Pancreas (tissue), 10 donors: ENCODE data around the gene GRID1. TPM values are rescaled to one million over a fixed set of nuclear protein-coding genes. Genes with fewer than 3 reads are reported as not detected.

Experiments
- ATAC-seq, 4 donors: fragments of 200-7000 bp; cut with Tn5 transposase; one replicate each; pipeline versions ENCODE4 v1.8.0 to v1.9.1; 2020; ENCODE audit warnings: mild to moderate bottlenecking in 4 of 4, moderate library complexity in 4 of 4
- DNase-seq, 6 donors: peaks; one replicate each; pipeline ENCODE4 v3.0.0-alpha.2; 2020
- FAIRE-seq: peaks from 2 replicates; lab custom pipeline; 2012; peaks lifted over from hg19 to GRCh38; lab: Jason Lieb, UNC
- H3K27ac ChIP-seq, 4 donors: fragments of 200-600 bp; sonication (generic); 1 replicate in 3 of 4; 2 replicates in 1 of 4; pipeline versions ENCODE4 v1.5.0 to v1.8.0; 2020
- H3K27me3 ChIP-seq, 4 donors: fragments of 200-600 bp; one replicate each; pipeline ENCODE4 v1.8.0; 2021
- H3K36me3 ChIP-seq, 3 donors: fragments of 200-600 bp; sonication (generic) in 1 of 3; one replicate each; pipeline versions ENCODE4 v1.5.0 to v1.8.0; 2020 to 2021
- H3K4me1 ChIP-seq, 3 donors: fragments of 200-600 bp; one replicate each; pipeline ENCODE4 v1.8.0; 2021
- H3K4me3 ChIP-seq, 4 donors: fragments of 200-600 bp; sonication (generic) in 2 of 4; one replicate each; pipeline versions ENCODE4 v1.5.0 to v1.8.0; 2020 to 2021
- H3K9me3 ChIP-seq, 4 donors: fragments of 200-600 bp; one replicate each; pipeline ENCODE4 v1.8.0; 2021
- CTCF ChIP-seq, 4 donors: fragments of 200-600 bp; sonication (generic) in 3 of 4; IDR thresholded peaks; one replicate each; pipeline versions ENCODE4 v1.5.0 to v1.8.0; 2021; ENCODE audit warnings: antibody characterized with exemption in 4 of 4
- WGBS, 2 donors: extraction: QIAGEN DNeasy Blood & Tissue Kit; methylation state at CpG; one replicate each; pipeline ENCODE4 v1.1.7; 2013; 5-methylcytosine and 5-hydroxymethylcytosine counted together
- intact Hi-C, 3 donors: fragments of 100-400 bp; cut with DNase I; formaldehyde crosslinking; loops; one replicate each; pipeline versions ENCODE4 v1.11.1 to v1.14.2; 2022
- polyA plus RNA-seq, 2 donors: library from polyadenylated mRNA; stranded (reverse); fragments of 200-250 nt; gene quantifications; one replicate each; pipeline ENCODE4 v1.2.3, GENCODE V29; 2013
- total RNA-seq, 6 donors: library from RNA; stranded (reverse); fragmentation: NEBNext Ultra II Directional in 4 of 6; extraction: Animal tissue kit (Norgen Biotek cat#: 25700) in 4 of 6; gene quantifications; one replicate each; pipeline versions ENCODE4 v1.2.1 to v1.2.4, GENCODE V29; 2021 to 2023
- donor health status: healthy with polysubstance abuse.
- donor health status: DM: no; HTN: no; CAD: no; lungs with moderate emphysema.
- donor health status: DM: no; HTN: no; CAD: no.
- donor health status: control.
- donor health status: control.
- donor health status: Bipolar disorder and iron deficiency.
- donor health status: DM: yes; HTN: yes; CAD: no.
- donor health status: DM: no; HTN: no; CAD: no.
- donor health status: DM: no; HTN: no; CAD: no.
- donor health status: DM: yes; HTN: yes; CAD: no.

Gene GRID1
- total and polyA plus RNA-seq, 8 donors = 0.05 to 1.5 (median 0.91) TPM

DNA sequence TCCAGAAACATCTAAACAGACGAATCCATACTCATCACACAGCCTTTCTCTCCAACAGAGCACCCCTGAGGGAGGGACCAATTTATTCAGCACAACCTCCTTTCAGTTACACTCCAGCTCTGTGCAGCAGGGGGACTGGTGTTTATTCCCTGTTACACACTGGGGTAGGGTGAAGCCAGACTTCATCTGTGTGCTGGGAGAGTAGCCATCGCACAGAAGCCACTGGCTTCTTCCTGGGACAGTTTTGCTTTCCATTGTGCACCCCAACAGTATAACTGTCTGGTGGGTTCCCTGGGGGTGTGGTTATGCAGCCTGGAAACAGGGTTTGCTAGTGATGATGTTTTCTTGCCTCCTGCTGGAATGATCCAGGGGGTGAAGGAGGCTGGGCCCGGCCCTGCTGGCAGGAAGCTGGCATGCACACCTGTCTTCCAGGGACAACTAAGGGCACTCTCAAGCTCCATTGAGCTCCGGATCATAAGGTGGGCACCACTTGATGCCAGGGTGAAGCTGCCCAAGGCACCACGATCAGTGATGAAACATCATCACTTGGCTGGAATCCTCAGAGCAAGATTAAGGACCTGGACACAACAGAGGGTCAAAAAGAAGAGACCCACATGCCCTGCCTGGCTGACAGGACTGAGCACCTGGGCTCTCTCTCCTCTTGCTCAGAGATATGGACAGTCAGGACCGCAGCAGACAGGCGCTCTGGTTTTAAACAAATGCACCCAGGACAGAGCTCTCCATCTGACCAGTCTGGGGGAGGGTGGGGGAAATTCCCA is 293.2 kb downstream of the GRID1 start:
- ATAC-seq = no peak
- Histone ChIP-seq H3K4me3 (no peak overlapping the region), H3K27me3 (no peaks in the 10 kb centered on the region), H3K4me1 (no peaks in the 10 kb centered on the region), H3K36me3 (no peaks in the 10 kb centered on the region), H3K9me3 (no peaks in the 10 kb centered on the region), H3K27ac (no peak overlapping the region)
- no peak for TF ChIP-seq CTCF (IDR thresholded peaks at IDR 0.05)
- FAIRE-seq = no peak
- intact Hi-C loops = no loop called here
- whole genome bisulfite sequencing, 2 donors = 64 to 67% methylated on average over 7 of the region's 7 CpGs
- no peak for DNase-seq

- WGBS, 2 donors = 54 to 57% methylated on average over 5 of the region's 5 CpGs
- no peaks in the 10 kb centered on the region for H3K36me3 ChIP-seq
- intact Hi-C loops = no loop called here
Measured at GRCh38 chr10:86072413-86072812, 294.2 kb downstream of the GRID1 start.

GRCh38 chr10:86071758-86072157 is 294.8 kb downstream of the GRID1 start:
- no peak for FAIRE-seq
- intact Hi-C loops = no loop called here
- 51 to 55% methylated on average over 4 of the region's 4 CpGs for WGBS, 2 donors

More at GRCh38 chr10:86072413-86072812, 294.2 kb downstream of the GRID1 start:
- no peak for TF ChIP-seq CTCF (IDR thresholded peaks at IDR 0.05)
- Histone ChIP-seq H3K9me3 (no peaks in the 10 kb centered on the region), H3K4me1 (no peaks in the 10 kb centered on the region), H3K27ac (no peak overlapping the region), H3K4me3 (no peak overlapping the region), H3K27me3 (no peaks in the 10 kb centered on the region)
- ATAC-seq = no peak
- no peak for FAIRE-seq
- no peak for DNase-seq

GRCh38 chr10:86071145-86071544 is 295.4 kb downstream of the GRID1 start:
- FAIRE-seq (no peak), ATAC-seq (no peak)
- WGBS, 2 donors = 51 to 64% methylated on average over 5 of the region's 5 CpGs

More at GRCh38 chr10:86071758-86072157, 294.8 kb downstream of the GRID1 start:
- no peak overlapping the region for H3K4me3 ChIP-seq
- no peaks in the 10 kb centered on the region for H3K36me3 ChIP-seq
- H3K9me3 ChIP-seq = no peaks in the 10 kb centered on the region
- no peak overlapping the region for H3K27ac ChIP-seq
- no peaks in the 10 kb centered on the region for H3K27me3 ChIP-seq
- H3K4me1 ChIP-seq = no peaks in the 10 kb centered on the region
- no peak for ATAC-seq
- no peak for DNase-seq
- no peak for TF ChIP-seq CTCF (IDR thresholded peaks at IDR 0.05)

More at GRCh38 chr10:86071145-86071544, 295.4 kb downstream of the GRID1 start:
- intact Hi-C loops = no loop called here
- no peak for TF ChIP-seq CTCF (IDR thresholded peaks at IDR 0.05)
- Histone ChIP-seq H3K27ac (no peak overlapping the region), H3K4me3 (no peak overlapping the region), H3K36me3 (no peaks in the 10 kb centered on the region), H3K27me3 (no peaks in the 10 kb centered on the region), H3K4me1 (no peaks in the 10 kb centered on the region), H3K9me3 (no peaks in the 10 kb centered on the region)
- DNase-seq = no peak
